Thymus (tissue), 11 donors: ENCODE data around the gene NNMT. TPM values are rescaled to one million over a fixed set of nuclear protein-coding genes. Genes with fewer than 3 reads are reported as not detected.

ENCODE experiments used
- DNase-seq, 9 donors: peaks; one replicate each; pipeline ENCODE4 v3.0.0-alpha.2; 2013; ENCODE audit warnings: low spot score in 9 of 9, low read depth in 6 of 9, missing footprints in 1 of 9
- H3K27ac ChIP-seq, 2 donors: one replicate each; pipeline ENCODE4 v1.5.1; 2013; ENCODE audit warnings: control low read depth in 1 of 2, low read depth in 1 of 2, low read length in 1 of 2, mild to moderate bottlenecking in 1 of 2, moderate library complexity in 1 of 2
- H3K27me3 ChIP-seq, 2 donors: one replicate each; pipeline ENCODE4 v1.5.1; 2013; ENCODE audit warnings: low read length in 1 of 2; ENCODE audit not compliant: control insufficient read depth in 2 of 2, insufficient read depth in 1 of 2
- H3K36me3 ChIP-seq, 2 donors: one replicate each; pipeline ENCODE4 v1.5.1; 2013; ENCODE audit warnings: low read length in 1 of 2, mild to moderate bottlenecking in 1 of 2, moderate library complexity in 1 of 2; ENCODE audit not compliant: control insufficient read depth in 2 of 2, insufficient read depth in 2 of 2
- H3K4me1 ChIP-seq, 2 donors: one replicate each; pipeline ENCODE4 v1.5.1; 2013; ENCODE audit warnings: low read length in 2 of 2; ENCODE audit not compliant: control insufficient read depth in 2 of 2, insufficient read depth in 2 of 2
- H3K4me3 ChIP-seq, 2 donors: one replicate each; pipeline ENCODE4 v1.5.1; 2013; ENCODE audit warnings: low read length in 2 of 2, control low read depth in 1 of 2, mild to moderate bottlenecking in 1 of 2
- H3K9me3 ChIP-seq, 2 donors: one replicate each; pipeline ENCODE4 v1.5.1; 2013; ENCODE audit warnings: low read length in 1 of 2, mild to moderate bottlenecking in 1 of 2; ENCODE audit not compliant: control insufficient read depth in 2 of 2, insufficient read depth in 1 of 2
- whole genome bisulfite sequencing: extraction: QIAGEN DNeasy Blood & Tissue Kit; methylation state at CpG from one replicate; pipeline ENCODE4 v1.1.7; 2013; 5-methylcytosine and 5-hydroxymethylcytosine counted together
- polyA plus RNA-seq: library from polyadenylated mRNA; stranded (reverse); fragments of 200-250 nt; gene quantifications from one replicate; pipeline ENCODE4 v1.2.3, GENCODE V29; 2013
- total RNA-seq: library from RNA; stranded (reverse); fragments of 120-200 nt; gene quantifications from one replicate; pipeline ENCODE4 v1.2.4, GENCODE V29; 2013
- donor health status: healthy.

NNMT gene
- total and polyA plus RNA-seq, 2 donors = 0.99 to 351 TPM

DNA sequence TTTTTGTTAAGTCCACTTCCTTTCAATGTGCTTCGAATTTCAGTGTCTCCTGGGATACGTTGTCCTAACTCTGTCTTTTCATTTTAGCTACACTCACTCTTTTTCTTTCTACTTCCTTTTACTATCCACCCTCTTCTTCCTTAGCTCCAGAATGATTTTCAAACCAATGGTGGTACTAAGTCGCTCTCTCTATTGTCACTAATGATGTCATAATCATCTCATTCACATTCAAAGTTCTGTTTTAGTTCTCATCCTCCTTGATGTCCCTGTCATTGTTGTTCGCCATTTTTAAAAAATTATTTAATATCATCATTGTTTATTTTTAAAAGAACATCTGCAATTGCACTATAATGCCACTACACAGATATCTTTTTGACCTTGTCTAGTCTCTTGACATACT is 47.3 kb downstream of the NNMT start:
- H3K4me1 ChIP-seq = peaks cover 2 to 7% of the 10 kb centered on the region in 2 donors
- H3K36me3 ChIP-seq = no peaks in the 10 kb centered on the region
- H3K27ac ChIP-seq = no peak overlapping the region
- 96% methylated on average over 4 of the region's 4 CpGs for WGBS
- no peaks in the 10 kb centered on the region for H3K27me3 ChIP-seq
- H3K4me3 ChIP-seq = no peak overlapping the region
- DNase-seq = no peak
- H3K9me3 ChIP-seq = peaks cover 0 to 6% of the 10 kb centered on the region in 2 donors

GRCh38 chr11:114344494-114344893 is 48.3 kb downstream of the NNMT start:
- peaks cover 2 to 7% of the 10 kb centered on the region in 2 donors for H3K4me1 ChIP-seq
- H3K27ac ChIP-seq = no peak overlapping the region
- H3K36me3 ChIP-seq = no peaks in the 10 kb centered on the region
- no peak overlapping the region for H3K4me3 ChIP-seq
- no peaks in the 10 kb centered on the region for H3K27me3 ChIP-seq
- peaks cover 0 to 6% of the 10 kb centered on the region in 2 donors for H3K9me3 ChIP-seq
- DNase-seq = no peak
- WGBS = 85% methylated on average over 4 of the region's 4 CpGs

- Histone ChIP-seq H3K27me3 (no peaks in the 10 kb centered on the region), H3K9me3 (peaks cover 0 to 3% of the 10 kb centered on the region in 2 donors), H3K4me1 (peaks cover 0 to 3% of the 10 kb centered on the region in 2 donors), H3K4me3 (no peak overlapping the region), H3K27ac (no peak overlapping the region), H3K36me3 (no peaks in the 10 kb centered on the region)
- DNase-seq = no peak
- WGBS = 78% methylated on average over 3 of the region's 3 CpGs
These were observed 49.5 kb downstream of the NNMT start for GRCh38 chr11:114345575-114346222.

DNA sequence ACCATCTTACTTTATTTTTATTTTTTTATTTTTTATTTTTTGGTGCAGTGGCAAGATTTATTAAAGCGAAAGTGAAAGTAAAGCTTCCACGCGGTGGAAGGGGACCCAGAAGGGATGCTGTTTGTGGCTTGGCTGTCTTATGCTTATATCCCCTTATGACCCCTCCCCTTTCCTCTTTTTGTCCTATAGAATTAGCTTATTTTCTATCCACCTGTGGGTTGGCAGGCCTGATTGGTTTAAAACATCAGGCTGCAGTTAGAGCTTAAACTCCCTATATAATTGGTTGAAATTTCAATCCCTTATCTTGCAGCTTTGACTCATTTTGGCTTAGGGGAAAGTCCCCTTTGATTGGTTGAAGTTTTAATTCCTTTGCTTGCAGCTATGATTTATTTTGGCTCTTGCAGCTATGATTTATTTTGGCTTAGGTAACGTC is 50.5 kb downstream of the NNMT start:
- no peak overlapping the region for H3K4me3 ChIP-seq
- H3K4me1 ChIP-seq = no peaks in the 10 kb centered on the region
- H3K9me3 ChIP-seq = peaks cover 0 to 3% of the 10 kb centered on the region in 2 donors
- H3K27me3 ChIP-seq = no peaks in the 10 kb centered on the region
- no peak overlapping the region for H3K27ac ChIP-seq
- WGBS = 67% methylated on average over 4 of the region's 4 CpGs
- H3K36me3 ChIP-seq = no peaks in the 10 kb centered on the region
- DNase-seq = no peak

- H3K27ac ChIP-seq = no peak overlapping the region
- no peaks in the 10 kb centered on the region for H3K4me1 ChIP-seq
- WGBS = 86% methylated on average over 13 of the region's 13 CpGs
- H3K9me3 ChIP-seq = peaks cover 0 to 3% of the 10 kb centered on the region in 2 donors
- peak in 6 of 9 donors; percentile 20 to 55 (median 24) for DNase-seq
- no peak overlapping the region for H3K4me3 ChIP-seq
- H3K27me3 ChIP-seq = no peaks in the 10 kb centered on the region
- no peaks in the 10 kb centered on the region for H3K36me3 ChIP-seq
These were observed 52.3 kb downstream of the NNMT start for GRCh38 chr11:114348200-114349191.

GRCh38 chr11:114350022-114350421 is 53.8 kb downstream of the NNMT start:
- Histone ChIP-seq H3K27ac (peak overlapping the region in 1 of 2 donors; percentile 5), H3K4me3 (no peak overlapping the region), H3K36me3 (no peaks in the 10 kb centered on the region), H3K4me1 (no peaks in the 10 kb centered on the region), H3K27me3 (no peaks in the 10 kb centered on the region), H3K9me3 (peaks cover 0 to 3% of the 10 kb centered on the region in 2 donors)
- 97% methylated on average over 10 of the region's 10 CpGs for WGBS
- no peak for DNase-seq

- Histone ChIP-seq H3K27ac (no peak overlapping the region), H3K27me3 (no peaks in the 10 kb centered on the region), H3K4me1 (no peaks in the 10 kb centered on the region), H3K4me3 (no peak overlapping the region), H3K9me3 (no peaks in the 10 kb centered on the region), H3K36me3 (no peaks in the 10 kb centered on the region)
- 94% methylated on average over 3 of the region's 3 CpGs for WGBS
- no peak for DNase-seq
These were observed 57.2 kb downstream of the NNMT start for GRCh38 chr11:114353443-114353842.

DNA sequence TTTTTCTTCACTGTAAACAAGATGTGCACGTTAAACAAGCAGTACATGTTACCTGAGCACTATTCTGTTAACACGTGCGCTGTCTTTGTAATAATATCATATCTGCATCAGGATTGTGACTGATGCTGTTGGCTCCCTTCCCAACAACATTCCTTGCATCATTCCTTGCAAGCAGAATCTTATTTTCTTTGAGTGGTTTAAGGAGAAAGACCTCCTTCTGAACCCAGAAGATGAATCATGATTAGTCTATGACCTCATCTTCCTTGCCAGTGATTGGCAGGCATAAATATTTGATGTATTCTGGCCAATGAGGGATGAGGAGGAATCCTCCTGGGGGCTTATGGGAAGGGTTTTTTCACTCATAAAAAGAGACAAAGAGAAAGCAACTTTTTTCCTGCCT is 57.9 kb downstream of the NNMT start:
- Histone ChIP-seq H3K4me1 (no peaks in the 10 kb centered on the region), H3K36me3 (no peaks in the 10 kb centered on the region), H3K4me3 (no peak overlapping the region), H3K9me3 (no peaks in the 10 kb centered on the region), H3K27ac (no peak overlapping the region), H3K27me3 (no peaks in the 10 kb centered on the region)
- WGBS = 96% methylated on average over 3 of the region's 3 CpGs
- DNase-seq = no peak

GRCh38 chr11:114358716-114359115 is 62.5 kb downstream of the NNMT start:
- 13% methylated on average over 1 of the region's 1 CpG for WGBS
- no peak for DNase-seq
- H3K9me3 ChIP-seq = no peaks in the 10 kb centered on the region
- H3K27me3 ChIP-seq = no peaks in the 10 kb centered on the region
- H3K4me1 ChIP-seq = no peaks in the 10 kb centered on the region
- H3K36me3 ChIP-seq = no peaks in the 10 kb centered on the region
- no peak overlapping the region for H3K27ac ChIP-seq
- H3K4me3 ChIP-seq = no peak overlapping the region
